Duodenal mucosa (tissue), 2 donors: Measurements from ENCODE around the gene AVPI1.
"Not testable (repeated sequence)": the region's sequence is repeated elsewhere in the genome, so short reads cannot be mapped to it uniquely, and the experiment has no call there.

Source experiments
- H3K27ac ChIP-seq: one replicate; pipeline ENCODE4 v1.7.0; 2013; ENCODE audit warnings: low read depth, low read length
- H3K27me3 ChIP-seq, 2 donors: one replicate each; pipeline ENCODE4 v1.7.0; 2013; ENCODE audit warnings: low read length in 2 of 2, control low read depth in 1 of 2; ENCODE audit not compliant: insufficient read depth in 2 of 2, control insufficient read depth in 1 of 2
- H3K36me3 ChIP-seq, 2 donors: one replicate each; pipeline ENCODE4 v1.7.0; 2013; ENCODE audit warnings: low read length in 2 of 2, control low read depth in 1 of 2; ENCODE audit not compliant: insufficient read depth in 2 of 2, control insufficient read depth in 1 of 2
- H3K4me1 ChIP-seq, 2 donors: one replicate each; pipeline ENCODE4 v1.7.0; 2013; ENCODE audit warnings: low read length in 2 of 2, control low read depth in 1 of 2; ENCODE audit not compliant: insufficient read depth in 2 of 2, control insufficient read depth in 1 of 2
- H3K4me3 ChIP-seq, 2 donors: one replicate each; pipeline ENCODE4 v1.7.0; 2013; ENCODE audit warnings: low read length in 2 of 2, low read depth in 1 of 2
- H3K9ac ChIP-seq, 2 donors: one replicate each; pipeline ENCODE4 v1.7.0; 2013; ENCODE audit warnings: low read length in 2 of 2, low read depth in 1 of 2
- H3K9me3 ChIP-seq, 2 donors: one replicate each; pipeline ENCODE4 v1.7.0; 2013; ENCODE audit warnings: low read length in 2 of 2, control low read depth in 1 of 2; ENCODE audit not compliant: control insufficient read depth in 1 of 2

AVPI1 gene

DNA sequence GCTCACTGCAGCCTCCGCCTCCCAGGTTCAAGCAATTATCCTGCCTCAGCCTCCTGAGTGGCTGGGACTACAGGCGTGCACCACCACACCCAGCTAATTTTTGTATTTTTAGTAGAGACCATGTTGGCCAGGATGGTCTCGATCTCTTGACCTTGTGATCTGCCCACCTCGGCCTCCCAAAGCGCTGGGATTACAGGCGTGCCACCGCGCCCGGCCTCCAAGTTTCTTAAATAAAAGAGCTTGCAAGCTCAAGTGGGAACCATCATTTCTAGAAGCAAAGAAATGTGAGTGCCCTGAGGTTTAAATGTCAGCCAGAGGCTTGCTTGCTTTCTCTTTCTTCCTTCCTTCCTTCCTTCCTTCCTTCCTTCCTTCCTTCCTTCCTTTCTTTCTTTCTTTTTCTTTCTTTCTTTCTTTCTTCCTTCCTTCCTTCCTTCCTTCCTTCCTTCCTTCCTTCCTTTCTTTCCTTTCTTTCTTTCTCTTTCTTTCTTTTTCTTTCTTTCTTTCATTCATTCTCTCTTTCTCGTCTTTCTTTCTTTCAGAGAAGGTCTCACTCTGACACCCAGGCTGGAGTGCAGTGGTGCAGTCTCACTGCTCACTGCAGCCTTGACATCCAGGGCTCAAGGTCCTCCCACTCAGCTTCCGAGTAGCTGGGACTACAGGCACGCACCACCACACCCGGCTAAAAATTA is 44.4 kb downstream of the AVPI1 start:
- not testable (repeated sequence) for H3K9ac ChIP-seq, H3K9me3 ChIP-seq, H3K27ac ChIP-seq, H3K36me3 ChIP-seq, H3K27me3 ChIP-seq, H3K4me3 ChIP-seq
- peaks cover 8 to 13% of the 10 kb centered on the region in 2 donors for H3K4me1 ChIP-seq

DNA sequence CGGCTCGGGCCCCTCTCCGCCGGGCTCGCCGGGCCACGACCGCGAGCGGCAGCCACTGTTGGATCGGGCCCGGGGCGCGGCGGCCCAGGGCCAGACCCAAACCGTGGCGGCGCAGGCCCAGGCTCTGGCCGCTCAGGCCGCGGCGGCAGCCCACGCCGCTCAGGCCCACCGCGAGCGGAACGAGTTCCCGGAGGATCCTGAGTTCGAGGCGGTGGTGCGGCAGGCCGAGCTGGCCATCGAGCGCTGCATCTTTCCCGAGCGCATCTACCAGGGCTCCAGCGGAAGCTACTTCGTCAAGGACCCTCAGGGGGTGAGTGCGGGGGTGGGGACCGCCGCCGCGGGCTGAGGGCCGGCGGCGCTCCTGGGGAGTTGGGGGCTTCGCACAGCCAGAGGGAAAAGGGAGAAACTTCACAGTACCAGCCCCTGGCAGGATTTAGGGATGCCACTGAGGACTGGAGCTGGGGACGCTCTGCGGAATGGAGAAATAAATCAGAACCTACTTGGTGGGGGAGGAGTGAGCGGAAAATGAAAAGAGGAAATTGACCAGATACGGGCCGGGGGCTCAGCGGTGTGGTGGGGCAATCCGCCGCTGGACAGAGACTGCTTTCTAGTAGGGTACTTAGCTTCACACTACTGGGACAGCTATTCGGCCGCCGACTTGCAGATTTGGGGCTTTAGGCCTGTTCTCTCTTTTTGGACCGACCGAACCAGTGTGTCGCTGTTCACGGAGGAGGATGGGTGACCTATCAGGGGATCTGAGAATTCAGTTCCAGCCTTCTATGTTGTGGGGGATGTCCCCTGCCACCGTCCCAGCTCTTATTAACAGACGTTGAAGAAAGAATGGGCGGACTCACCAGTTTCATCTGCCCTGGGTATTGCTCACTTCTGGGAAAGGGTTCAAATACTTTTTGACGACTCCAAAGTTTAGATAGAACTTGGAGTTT is 45.9 kb downstream of the AVPI1 start:
- Histone ChIP-seq H3K9ac (peak overlapping the region; percentile 51 to 91), H3K9me3 (no peaks in the 10 kb centered on the region), H3K36me3 (peaks cover 0 to 6% of the 10 kb centered on the region in 2 donors), H3K27me3 (no peaks in the 10 kb centered on the region), H3K4me1 (peaks cover 8 to 13% of the 10 kb centered on the region in 2 donors), H3K27ac (peak overlapping the region; percentile 62), H3K4me3 (peak overlapping the region; percentile 82 to 95)

DNA sequence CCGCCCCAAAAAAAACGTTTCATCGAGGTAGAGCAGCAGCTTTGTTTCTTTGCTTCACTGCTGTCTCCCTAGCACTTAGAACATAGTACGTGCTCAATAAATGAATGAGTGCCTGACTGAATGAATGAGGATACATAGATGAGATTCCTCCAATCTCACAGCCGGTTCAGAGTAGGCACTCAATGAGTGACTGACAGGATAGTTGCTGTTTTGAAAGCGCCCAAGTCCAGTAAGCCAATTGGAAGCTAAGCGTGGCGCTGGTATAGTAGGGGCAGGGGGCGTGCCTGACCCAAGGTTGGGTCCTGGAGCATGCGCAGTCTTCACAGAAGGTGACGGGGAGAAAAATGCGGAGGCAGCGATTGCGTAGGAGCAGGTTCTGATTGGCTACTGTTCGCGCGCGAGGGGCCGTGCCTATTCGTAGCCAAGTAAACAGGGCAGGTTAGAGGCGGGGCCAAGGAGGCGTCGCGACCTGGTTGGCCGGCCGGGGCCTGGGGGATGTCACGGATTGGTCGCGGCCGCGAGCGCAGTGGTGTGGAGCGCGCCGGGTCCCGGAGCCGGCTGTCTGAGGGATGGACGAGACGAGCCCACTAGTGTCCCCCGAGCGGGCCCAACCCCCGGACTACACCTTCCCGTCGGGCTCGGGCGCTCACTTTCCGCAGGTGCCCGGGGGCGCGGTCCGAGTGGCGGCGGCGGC is 46.7 kb downstream of the AVPI1 start, which contains the start of gene PI4K2A:
Gene PI4K2A (plus strand): TSS at position 498 of the 694 bp plus-strand sequence. CDS start 72 bp downstream, at position 570.
- H3K27me3 ChIP-seq, result no peaks in the 10 kb centered on the region
- H3K9me3 ChIP-seq, result no peaks in the 10 kb centered on the region
- peak within 1 kb of the TSS; percentile 62 for H3K27ac ChIP-seq
- H3K4me3 ChIP-seq, result peak within 1 kb of the TSS; percentile 82 to 95
- peaks cover 0 to 6% of the 10 kb centered on the region in 2 donors for H3K36me3 ChIP-seq
- H3K9ac ChIP-seq, result peak within 1 kb of the TSS; percentile 51 to 91
- peaks cover 8 to 13% of the 10 kb centered on the region in 2 donors for H3K4me1 ChIP-seq

DNA sequence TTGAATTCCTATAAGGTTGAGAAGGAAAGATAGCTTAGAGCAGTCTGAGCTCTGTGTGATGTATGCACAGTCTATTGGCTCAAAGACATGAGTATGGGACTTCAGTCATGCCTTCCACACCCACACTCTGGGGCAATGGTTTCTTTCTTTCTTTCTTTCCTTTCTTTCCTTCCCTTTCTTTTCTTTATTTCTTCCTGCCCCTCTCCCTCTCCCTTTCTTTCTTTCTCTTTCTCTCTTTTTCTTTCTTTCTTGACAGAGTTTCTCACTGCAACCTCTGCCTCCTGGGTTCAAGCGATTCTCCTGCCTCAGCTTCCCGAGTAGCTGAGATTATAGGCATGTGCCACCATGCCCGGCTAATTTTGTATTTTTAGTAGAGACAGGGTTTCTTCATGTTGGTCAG is 48.0 kb downstream of the AVPI1 start:
- H3K27ac ChIP-seq, H3K9me3 ChIP-seq, H3K4me3 ChIP-seq, H3K36me3 ChIP-seq, H3K9ac ChIP-seq, H3K27me3 ChIP-seq: not testable (repeated sequence)
- H3K4me1 ChIP-seq, result peaks cover 8 to 13% of the 10 kb centered on the region in 2 donors

DNA sequence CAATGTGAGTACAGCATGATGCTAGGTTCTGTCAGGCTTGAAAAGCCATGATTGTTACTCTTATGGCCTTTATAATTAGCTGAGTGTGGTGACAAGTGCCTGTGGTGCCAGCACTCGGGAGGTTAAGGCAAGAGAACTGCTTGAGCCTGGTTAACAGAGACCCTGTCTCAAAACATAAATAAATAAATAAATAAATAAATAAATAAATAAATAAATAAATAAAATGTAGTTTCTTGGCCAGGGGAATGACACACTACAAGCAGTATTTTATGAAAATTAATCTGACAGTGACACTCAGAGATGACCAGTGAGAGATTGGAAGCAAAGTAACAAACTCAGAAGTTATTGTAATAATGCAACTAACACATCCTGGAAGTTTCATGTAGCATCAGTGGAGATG is 51.5 kb downstream of the AVPI1 start:
- Histone ChIP-seq H3K27me3 (no peaks in the 10 kb centered on the region), H3K4me3 (no peak overlapping the region), H3K4me1 (peaks cover 8 to 11% of the 10 kb centered on the region in 2 donors), H3K27ac (no peak overlapping the region), H3K9me3 (no peaks in the 10 kb centered on the region), H3K9ac (no peak overlapping the region), H3K36me3 (no peaks in the 10 kb centered on the region)

DNA sequence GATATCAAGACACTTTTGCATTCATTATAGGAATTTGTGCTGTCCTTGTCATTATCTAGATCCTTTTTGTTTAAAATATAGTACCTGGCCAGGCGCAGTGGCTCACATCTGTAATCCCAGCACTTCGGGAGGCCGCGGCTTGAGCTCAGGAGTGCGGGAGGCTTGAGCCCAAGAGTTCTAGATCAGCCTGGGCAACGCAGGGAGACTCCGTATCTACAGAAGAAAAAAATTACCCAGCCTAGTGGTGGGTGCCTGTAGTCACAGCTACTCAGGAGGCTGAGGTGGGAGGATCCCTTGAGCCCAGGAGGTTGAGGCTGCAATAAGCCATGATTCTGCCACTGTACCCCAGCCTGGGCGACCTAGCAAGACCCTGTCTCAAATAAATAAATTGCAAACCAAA is 53.1 kb downstream of the AVPI1 start:
- Histone ChIP-seq H3K4me3 (peak overlapping the region; percentile 95 to 98), H3K27me3 (no peaks in the 10 kb centered on the region), H3K4me1 (peaks cover 8 to 11% of the 10 kb centered on the region in 2 donors), H3K9ac (peak overlapping the region; percentile 70 to 72), H3K27ac (peak overlapping the region; percentile 3), H3K36me3 (no peaks in the 10 kb centered on the region), H3K9me3 (no peaks in the 10 kb centered on the region)

DNA sequence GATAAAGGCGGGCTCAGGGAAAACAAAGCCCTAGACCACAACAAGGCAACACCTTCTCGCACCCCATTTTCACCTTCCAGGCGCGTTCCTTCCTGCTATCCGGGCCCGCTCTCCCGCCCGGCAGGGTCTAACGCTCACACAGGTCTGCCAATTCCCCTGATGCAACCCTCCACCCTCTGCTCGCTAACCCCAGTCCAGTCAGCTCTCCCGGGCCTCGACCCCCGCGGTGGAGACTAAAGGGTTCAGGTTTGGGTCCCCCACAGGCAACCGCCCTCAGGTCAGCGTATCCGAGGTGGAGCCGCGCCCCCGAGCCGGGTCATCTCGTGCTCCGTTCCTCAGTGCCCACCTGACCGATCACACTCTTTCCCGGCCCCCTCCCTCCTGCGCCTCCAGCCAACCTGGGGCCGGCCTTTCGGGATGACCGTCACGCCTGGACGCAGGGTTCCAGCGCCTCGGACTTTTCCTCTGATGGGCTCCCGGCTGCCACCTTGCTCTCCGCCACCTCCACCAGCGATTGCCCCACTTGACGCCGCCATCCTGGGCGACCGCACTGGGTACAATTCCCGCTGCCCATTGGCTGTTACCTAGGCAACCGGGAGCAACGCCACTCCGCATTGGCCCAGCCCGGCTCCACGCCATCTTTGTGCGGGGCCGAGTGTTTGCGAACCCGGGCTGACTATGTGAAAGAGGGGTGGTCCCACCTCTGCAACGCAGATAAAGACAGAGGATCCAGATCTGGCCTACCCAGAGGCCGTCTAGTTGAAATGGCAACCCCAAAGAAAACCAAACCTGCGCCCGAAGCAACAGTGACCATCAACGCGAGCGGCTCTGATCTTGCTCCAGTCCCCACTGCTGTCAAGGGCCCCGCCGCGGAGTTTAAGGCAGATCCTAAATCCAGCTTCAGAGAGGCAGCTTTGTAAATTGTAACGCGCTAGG is 53.8 kb downstream of the AVPI1 start, which contains the start of gene MORN4:
Gene MORN4 (minus strand): TSS at position 552 of the 936 bp plus-strand sequence. CDS start 13,847 bp downstream, outside the sequence.
- Histone ChIP-seq H3K36me3 (no peaks in the 10 kb centered on the region), H3K27ac (peak within 1 kb of the TSS; percentile 5), H3K9me3 (no peaks in the 10 kb centered on the region), H3K9ac (peak within 1 kb of the TSS; percentile 70 to 72), H3K4me3 (peak within 1 kb of the TSS; percentile 95 to 98), H3K4me1 (peaks cover 8 to 11% of the 10 kb centered on the region in 2 donors), H3K27me3 (no peaks in the 10 kb centered on the region)

DNA sequence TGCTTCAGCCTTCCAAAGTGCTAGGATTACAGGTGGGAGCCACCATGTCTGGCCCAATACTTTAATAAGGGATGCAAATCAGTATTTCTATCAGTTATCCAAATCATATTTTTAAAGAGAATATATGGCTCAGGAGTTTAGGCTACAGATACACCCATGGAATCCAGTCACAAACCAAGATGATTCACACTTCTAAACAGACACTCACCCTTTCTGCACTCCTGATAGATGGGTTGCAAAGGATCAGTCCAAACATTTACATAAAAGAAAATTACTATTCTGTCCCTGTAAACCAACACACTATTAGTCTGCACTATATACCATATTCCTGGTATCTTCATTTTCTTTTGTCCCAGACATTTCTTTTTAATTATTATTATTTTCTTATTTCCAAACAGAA is 55.9 kb downstream of the AVPI1 start:
- H3K9me3 ChIP-seq, result no peaks in the 10 kb centered on the region
- no peak overlapping the region for H3K9ac ChIP-seq
- H3K27ac ChIP-seq, result no peak overlapping the region
- no peak overlapping the region for H3K4me3 ChIP-seq
- no peaks in the 10 kb centered on the region for H3K27me3 ChIP-seq
- H3K4me1 ChIP-seq, result peaks cover 8 to 11% of the 10 kb centered on the region in 2 donors
- H3K36me3 ChIP-seq, result no peaks in the 10 kb centered on the region

DNA sequence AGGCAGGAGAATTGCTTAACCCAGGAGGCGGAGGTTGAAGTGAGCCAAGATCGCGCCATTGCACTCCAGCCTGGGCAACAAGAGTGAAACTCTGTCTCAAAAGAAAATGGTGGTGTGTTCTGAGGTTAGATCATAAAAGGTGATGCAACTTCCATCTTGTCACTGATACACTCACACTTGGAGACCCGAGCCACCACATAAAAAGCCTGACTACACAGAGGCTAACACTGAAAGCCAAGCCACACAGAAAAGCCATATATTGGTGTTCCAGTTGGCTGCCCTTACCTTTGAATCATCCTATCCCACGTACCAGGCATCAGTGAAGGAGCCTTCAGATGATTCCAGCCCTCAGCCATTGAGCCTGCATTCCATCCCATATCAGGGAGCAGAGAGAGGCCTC is 57.8 kb downstream of the AVPI1 start:
- H3K27me3 ChIP-seq, result no peaks in the 10 kb centered on the region
- H3K36me3 ChIP-seq, result no peaks in the 10 kb centered on the region
- H3K4me1 ChIP-seq, result peaks cover 8 to 11% of the 10 kb centered on the region in 2 donors
- H3K9ac ChIP-seq, result no peak overlapping the region
- no peak overlapping the region for H3K4me3 ChIP-seq
- no peaks in the 10 kb centered on the region for H3K9me3 ChIP-seq
- H3K27ac ChIP-seq, result no peak overlapping the region
